Neural progenitor cell (in vitro differentiated cells): ENCODE data around the gene TRAPPC10. TPM values are rescaled to one million over a fixed set of nuclear protein-coding genes. Genes with fewer than 3 reads are reported as not detected.

Experiments used
- DNase-seq: peaks from one replicate; pipeline ENCODE4 v3.0.0-alpha.2; 2016; ENCODE audit warnings: low spot score
- H2AFZ ChIP-seq: fragments of 200-600 bp; sonication (generic); replicated peaks from 2 replicates; pipeline ENCODE4 v1.6.1; 2016; ENCODE audit warnings: antibody characterized with exemption
- H3F3A ChIP-seq: fragments of 200-600 bp; sonication (generic); 2 replicates; pipeline ENCODE4 v1.6.1; 2016; ENCODE audit warnings: antibody characterized with exemption, low read depth
- H3K27ac ChIP-seq: fragments of 200-600 bp; sonication (generic); 2 replicates; pipeline ENCODE4 v1.5.1; 2016; ENCODE audit warnings: mild to moderate bottlenecking
- H3K27me3 ChIP-seq: fragments of 200-600 bp; sonication (generic); 2 replicates; pipeline ENCODE4 v1.6.1; 2016; ENCODE audit warnings: mild to moderate bottlenecking, moderate library complexity
- H3K36me3 ChIP-seq: fragments of 200-600 bp; sonication (generic); 2 replicates; pipeline ENCODE4 v1.5.1; 2016
- H3K4me1 ChIP-seq: fragments of 200-600 bp; sonication (generic); 2 replicates; pipeline ENCODE4 v1.6.1; 2016; ENCODE audit warnings: mixed run types
- H3K4me2 ChIP-seq: fragments of 200-600 bp; sonication (generic); 2 replicates; pipeline ENCODE4 v1.6.1; 2016
- H3K4me3 ChIP-seq: fragments of 200-600 bp; sonication (generic); 2 replicates; pipeline ENCODE4 v1.5.1; 2016
- H3K79me2 ChIP-seq: fragments of 200-600 bp; sonication (generic); 2 replicates; pipeline ENCODE4 v1.6.1; 2016; ENCODE audit warnings: low read depth
- H3K9ac ChIP-seq: fragments of 200-600 bp; sonication (generic); 2 replicates; pipeline ENCODE4 v1.6.1; 2016
- H3K9me3 ChIP-seq: fragments of 200-600 bp; sonication (generic); 2 replicates; pipeline ENCODE4 v1.5.1; 2016; ENCODE audit warnings: low read depth
- H4K20me1 ChIP-seq: fragments of 200-600 bp; sonication (generic); 2 replicates; pipeline ENCODE4 v1.6.1; 2016; ENCODE audit warnings: low read depth
- H3K27ac Mint-ChIP-seq: 3 replicates; pipeline ENCODE4 v1.8.0; 2021; ENCODE audit warnings: mixed read lengths
- H3K27me3 Mint-ChIP-seq: 2 replicates; pipeline ENCODE4 v1.8.0; 2022; ENCODE audit warnings: low read depth, mild to moderate bottlenecking, inconsistent platforms, moderate library complexity, mixed read lengths; ENCODE audit not compliant: insufficient read depth
- H3K36me3 Mint-ChIP-seq: 3 replicates; pipeline ENCODE4 v1.8.0; 2021; ENCODE audit warnings: mixed read lengths
- H3K4me1 Mint-ChIP-seq: 3 replicates; pipeline ENCODE4 v1.8.0; 2021; ENCODE audit warnings: mixed read lengths
- H3K4me3 Mint-ChIP-seq: 3 replicates; pipeline ENCODE4 v1.8.0; 2021; ENCODE audit warnings: mild to moderate bottlenecking, moderate library complexity, mixed read lengths
- H3K9me3 Mint-ChIP-seq: 3 replicates; pipeline ENCODE4 v1.8.0; 2020; ENCODE audit warnings: mixed read lengths
- CTCF ChIP-seq: fragments of 200-600 bp; sonication (generic); IDR thresholded peaks from 2 replicates; pipeline ENCODE4 v1.5.1; 2017; ENCODE audit warnings: antibody characterized with exemption, mild to moderate bottlenecking
- EZH2 ChIP-seq: fragments of 200-600 bp; sonication (generic); IDR thresholded peaks from 2 replicates; pipeline ENCODE4 v1.6.1; 2017; ENCODE audit warnings: antibody characterized with exemption, mild to moderate bottlenecking, moderate library complexity
- EZH2phosphoT487 ChIP-seq: fragments of 200-600 bp; sonication (generic); IDR thresholded peaks from 2 replicates; pipeline ENCODE4 v1.6.1; 2017; ENCODE audit warnings: antibody characterized with exemption
- total RNA-seq: library from RNA; depleted of rRNA; stranded (reverse); fragments of >200 nt; gene quantifications from 2 replicates; pipeline ENCODE4 v1.2.3, GENCODE V29; 2015; ENCODE audit warnings: low replicate concordance

Gene TRAPPC10
- total RNA-seq, 1 donor from 2014 or later, result 19.8 TPM

- Histone ChIP-seq H3K27me3 (peaks cover 5% of the 10 kb centered on the region), H2AFZ (no peak overlapping the region), H3K36me3 (no peaks in the 10 kb centered on the region), H3K79me2 (no peaks in the 10 kb centered on the region), H3K27ac (no peak overlapping the region), H3F3A (no peaks in the 10 kb centered on the region), H3K4me1 (peaks cover 10% of the 10 kb centered on the region), H3K4me2 (no peak overlapping the region), H4K20me1 (no peaks in the 10 kb centered on the region), H3K4me3 (no peak overlapping the region), H3K9ac (no peak overlapping the region), H3K9me3 (no peaks in the 10 kb centered on the region)
- DNase-seq, result no peak
- H3K4me3 Mint-ChIP-seq, result no peak overlapping the region
- peaks cover 23% of the 10 kb centered on the region for H3K4me1 Mint-ChIP-seq
- no peak for TF ChIP-seq EZH2phosphoT487
- TF ChIP-seq EZH2, result no peak
- no peak for TF ChIP-seq CTCF
- no peaks in the 10 kb centered on the region for H3K27me3 Mint-ChIP-seq
- no peak overlapping the region for H3K27ac Mint-ChIP-seq
- H3K9me3 Mint-ChIP-seq, result no peaks in the 10 kb centered on the region
- no peaks in the 10 kb centered on the region for H3K36me3 Mint-ChIP-seq
These were observed 23.4 kb upstream of the TRAPPC10 start for GRCh38 chr21:43988506-43989230.

- no peak overlapping the region for H3K4me3 ChIP-seq
- no peak for DNase-seq
- H3K36me3 ChIP-seq, result no peaks in the 10 kb centered on the region
- Mint-ChIP-seq H3K4me3 (no peak overlapping the region), H3K27me3 (no peaks in the 10 kb centered on the region), H3K27ac (no peak overlapping the region), H3K9me3 (no peaks in the 10 kb centered on the region), H3K36me3 (no peaks in the 10 kb centered on the region), H3K4me1 (peaks cover 22% of the 10 kb centered on the region)
- H3K4me1 ChIP-seq, result peaks cover 10% of the 10 kb centered on the region
- H3K4me2 ChIP-seq, result no peak overlapping the region
- H3K27me3 ChIP-seq, result peaks cover 5% of the 10 kb centered on the region
- no peak overlapping the region for H3K27ac ChIP-seq
- no peaks in the 10 kb centered on the region for H3K9me3 ChIP-seq
- no peaks in the 10 kb centered on the region for H3F3A ChIP-seq
- no peak overlapping the region for H3K9ac ChIP-seq
- H3K79me2 ChIP-seq, result no peaks in the 10 kb centered on the region
- no peak overlapping the region for H2AFZ ChIP-seq
- TF ChIP-seq CTCF, result no peak
- TF ChIP-seq EZH2, result no peak
- no peak for TF ChIP-seq EZH2phosphoT487
- no peaks in the 10 kb centered on the region for H4K20me1 ChIP-seq
These were observed 22.7 kb upstream of the TRAPPC10 start for GRCh38 chr21:43989401-43989800.

GRCh38 chr21:43991447-43991991 lies 20.6 kb upstream of the TRAPPC10 start:
- H3K36me3 Mint-ChIP-seq, result no peaks in the 10 kb centered on the region
- Histone ChIP-seq H3K4me2 (no peak overlapping the region), H4K20me1 (no peaks in the 10 kb centered on the region), H3K27me3 (peaks cover 2% of the 10 kb centered on the region), H3K9ac (no peak overlapping the region), H3F3A (no peaks in the 10 kb centered on the region), H3K27ac (no peak overlapping the region), H3K36me3 (no peaks in the 10 kb centered on the region), H3K4me3 (no peak overlapping the region), H2AFZ (no peak overlapping the region), H3K79me2 (no peaks in the 10 kb centered on the region), H3K4me1 (no peaks in the 10 kb centered on the region), H3K9me3 (no peaks in the 10 kb centered on the region)
- TF ChIP-seq EZH2, result no peak
- no peak for TF ChIP-seq CTCF
- no peak for TF ChIP-seq EZH2phosphoT487
- H3K4me3 Mint-ChIP-seq, result no peak overlapping the region
- DNase-seq, result no peak
- H3K4me1 Mint-ChIP-seq, result peaks cover 7% of the 10 kb centered on the region
- H3K27me3 Mint-ChIP-seq, result no peaks in the 10 kb centered on the region
- H3K27ac Mint-ChIP-seq, result no peak overlapping the region
- H3K9me3 Mint-ChIP-seq, result no peaks in the 10 kb centered on the region
